HPDE6-E6E7 (cell line): Measurements from ENCODE around the gene EFR3B.
"Not testable (repeated sequence)": the region's sequence is repeated elsewhere in the genome, so short reads cannot be mapped to it uniquely, and the experiment has no call there.

Experiments
- DNase-seq: peaks from one replicate; pipeline ENCODE4 v3.0.0; 2011; ENCODE audit warnings: missing footprints; ENCODE audit errors: extremely low spot score

Gene EFR3B

GRCh38 chr2:25149646-25150045 is 107.8 kb downstream of the EFR3B start:
- no peak for DNase-seq

GRCh38 chr2:25150993-25151392 is 109.1 kb downstream of the EFR3B start:
- not testable (repeated sequence) for DNase-seq

GRCh38 chr2:25151718-25152117 is 109.8 kb downstream of the EFR3B start:
- DNase-seq, result no peak

GRCh38 chr2:25155401-25155800 is 113.5 kb downstream of the EFR3B start:
- DNase-seq, result no peak

- DNase-seq, result no peak
These were observed 116.4 kb downstream of the EFR3B start for GRCh38 chr2:25158096-25158852.

- DNase-seq, result no peak
These were observed 118.1 kb downstream of the EFR3B start for GRCh38 chr2:25159949-25160348.

GRCh38 chr2:25160376-25160775 is 118.5 kb downstream of the EFR3B start:
- no peak for DNase-seq

- DNase-seq, result no peak
These were observed 119.3 kb downstream of the EFR3B start for GRCh38 chr2:25161055-25161781.

GRCh38 chr2:25162061-25162460 is 120.2 kb downstream of the EFR3B start:
- not testable (repeated sequence) for DNase-seq

GRCh38 chr2:25164561-25164960 is 122.7 kb downstream of the EFR3B start:
- no peak for DNase-seq

GRCh38 chr2:25165992-25166875 is 124.4 kb downstream of the EFR3B start:
- peak; percentile 34 for DNase-seq

GRCh38 chr2:25168256-25169072 is 126.6 kb downstream of the EFR3B start, which contains the start of gene POMC:
POMC (minus strand) TSS chr2:25168580; CDS start chr2:25164772, 3,808 bp downstream.
- DNase-seq, result no peak

- no peak for DNase-seq
These were observed 127.2 kb downstream of the EFR3B start for GRCh38 chr2:25169073-25169470.

- DNase-seq, result no peak
These were observed 129.0 kb downstream of the EFR3B start for GRCh38 chr2:25170888-25171287.

- DNase-seq, result no peak
These were observed 131.8 kb downstream of the EFR3B start for GRCh38 chr2:25173719-25174118.

- no peak for DNase-seq
These were observed 132.5 kb downstream of the EFR3B start for GRCh38 chr2:25174192-25174861.

GRCh38 chr2:25176138-25176537 is 134.3 kb downstream of the EFR3B start:
- no peak for DNase-seq

- DNase-seq, result no peak
These were observed 134.8 kb downstream of the EFR3B start for GRCh38 chr2:25176541-25177181.

GRCh38 chr2:25177211-25177611 is 135.3 kb downstream of the EFR3B start:
- DNase-seq, result no peak

- no peak for DNase-seq
These were observed 137.1 kb downstream of the EFR3B start for GRCh38 chr2:25178976-25179375.
